ENCODE results near the gene SIDT2. TPM values are rescaled to one million over a fixed set of nuclear protein-coding genes. Genes with fewer than 3 reads are reported as not detected.

The SIDT2 gene
- total and polyA plus RNA-seq, 8 donors, result 15.1 to 310 (median 50.0) TPM

DNA sequence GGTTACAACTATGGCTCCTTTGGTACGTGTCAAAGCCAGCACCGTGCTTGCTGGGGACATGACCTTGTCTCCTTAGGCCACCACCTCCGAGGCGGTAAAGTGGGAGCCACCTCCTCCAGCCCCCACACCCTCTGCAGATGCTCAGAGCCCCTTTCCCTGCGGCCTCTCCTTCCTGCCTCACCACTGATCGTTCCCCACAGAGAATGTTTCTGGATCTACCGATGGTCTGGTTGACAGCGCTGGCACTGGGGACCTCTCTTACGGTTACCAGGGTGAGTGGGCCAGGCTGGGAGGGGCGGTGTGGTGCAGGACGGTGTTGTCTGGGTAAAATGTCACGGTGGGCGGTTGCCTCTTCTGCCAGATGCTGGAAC, 8.9 kb downstream of the SIDT2 start:
- WGBS, 5 donors, result 73 to 85% (median 77%) methylated on average over 13 of the region's 13 CpGs
- Histone ChIP-seq H3K27ac (peak overlapping the region in 4 of 5 donors; percentile 2 to 99 (median 78)), H3K4me1 (peaks cover 33 to 71% (median 52%) of the 10 kb centered on the region in 4 donors), H3K27me3 (no peaks in the 10 kb centered on the region), H3K4me3 (no peak overlapping the region), H3K9me3 (no peaks in the 10 kb centered on the region), H3K36me3 (peaks cover 63 to 94% (median 81%) of the 10 kb centered on the region in 4 donors)
- TF ChIP-seq EP300 (IDR thresholded peaks at IDR 0.05), result no peak
- TF ChIP-seq POLR2A (IDR thresholded peaks at IDR 0.05), result no peak
- TF ChIP-seq POLR2AphosphoS5 (IDR thresholded peaks at IDR 0.05), result no peak
- TF ChIP-seq CTCF (IDR thresholded peaks at IDR 0.05), result no peak
- DNase-seq, result peak in 1 of 2 donors; percentile 25
- intact Hi-C loops (cut with DNase I; ENCODE audit: low total_unique reads), result loop anchor here (5.0 kb wide), 1 partner anchor 40 kb away; no protein-coding TSS in a partner anchor

DNA sequence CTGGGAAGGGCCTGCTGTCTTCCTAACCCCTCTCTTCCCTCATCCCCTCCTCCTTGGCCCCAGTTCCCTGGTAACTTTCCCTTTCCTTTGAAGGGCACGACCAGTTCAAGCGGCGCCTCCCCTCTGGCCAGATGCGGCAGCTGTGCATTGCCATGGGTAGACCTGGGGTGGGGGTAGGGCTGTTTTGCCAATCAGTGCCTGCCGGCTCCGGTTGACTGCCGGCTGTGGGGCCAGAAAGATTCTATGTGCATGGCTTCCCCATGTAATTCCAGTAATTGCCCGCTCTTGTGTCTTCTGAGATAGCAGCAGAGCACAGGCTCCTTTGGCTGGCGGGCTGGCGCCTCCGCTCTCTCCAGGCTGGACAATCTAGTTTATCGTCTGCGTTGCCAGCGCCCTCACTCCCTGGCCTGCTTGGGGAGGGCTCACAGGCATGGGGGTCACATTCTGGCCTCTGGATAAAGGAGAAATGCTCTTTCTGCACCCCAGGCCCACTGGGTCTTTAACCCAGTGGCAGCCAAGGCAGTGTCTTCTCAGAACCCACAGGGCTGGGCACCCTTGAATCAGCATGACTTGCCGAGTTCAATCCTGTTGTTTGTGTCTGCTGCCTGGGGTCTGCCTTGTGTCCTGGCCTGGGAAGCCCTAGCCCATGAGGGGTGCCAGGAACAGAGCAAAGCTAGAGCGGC, 9.4 kb downstream of the SIDT2 start:
- peak; percentile 9 to 30 for DNase-seq
- WGBS, 5 donors, result 59 to 92% (median 67%) methylated on average over 16 of the region's 16 CpGs
- no peak overlapping the region for H3K4me3 ChIP-seq
- H3K36me3 ChIP-seq, result peaks cover 64 to 94% (median 81%) of the 10 kb centered on the region in 4 donors
- intact Hi-C loops (cut with DNase I; ENCODE audit: low total_unique reads), result loop anchor here (5.0 kb wide), 1 partner anchor 39 kb away; no protein-coding TSS in a partner anchor
- H3K27ac ChIP-seq, result peak overlapping the region in 3 of 5 donors; percentile 60 to 99 (median 96)
- TF ChIP-seq POLR2AphosphoS5 (IDR thresholded peaks at IDR 0.05) (no peak), POLR2A (IDR thresholded peaks at IDR 0.05) (no peak), EP300 (IDR thresholded peaks at IDR 0.05) (no peak), CTCF (IDR thresholded peaks at IDR 0.05) (no peak)
- peaks cover 31 to 71% (median 49%) of the 10 kb centered on the region in 4 donors for H3K4me1 ChIP-seq
- no peaks in the 10 kb centered on the region for H3K9me3 ChIP-seq
- no peaks in the 10 kb centered on the region for H3K27me3 ChIP-seq

GRCh38 chr11:117188620-117189081, 10.1 kb downstream of the SIDT2 start:
- intact Hi-C loops (cut with DNase I; ENCODE audit: low total_unique reads), result loop anchor here (5.0 kb wide), 1 partner anchor 39 kb away; no protein-coding TSS in a partner anchor
- Histone ChIP-seq H3K4me1 (peaks cover 25 to 69% (median 45%) of the 10 kb centered on the region in 4 donors), H3K27me3 (no peaks in the 10 kb centered on the region), H3K9me3 (no peaks in the 10 kb centered on the region), H3K27ac (peak overlapping the region in 2 of 5 donors; percentile 60 to 96), H3K4me3 (no peak overlapping the region), H3K36me3 (peaks cover 69 to 97% (median 82%) of the 10 kb centered on the region in 4 donors)
- peak in 1 of 2 donors; percentile 20 for DNase-seq
- 82 to 92% (median 89%) methylated on average over 18 to 20 of the region's 20 CpGs for WGBS, 5 donors
- TF ChIP-seq EP300 (IDR thresholded peaks at IDR 0.05) (no peak), CTCF (IDR thresholded peaks at IDR 0.05) (no peak), POLR2AphosphoS5 (IDR thresholded peaks at IDR 0.05) (no peak), POLR2A (IDR thresholded peaks at IDR 0.05) (no peak)

DNA sequence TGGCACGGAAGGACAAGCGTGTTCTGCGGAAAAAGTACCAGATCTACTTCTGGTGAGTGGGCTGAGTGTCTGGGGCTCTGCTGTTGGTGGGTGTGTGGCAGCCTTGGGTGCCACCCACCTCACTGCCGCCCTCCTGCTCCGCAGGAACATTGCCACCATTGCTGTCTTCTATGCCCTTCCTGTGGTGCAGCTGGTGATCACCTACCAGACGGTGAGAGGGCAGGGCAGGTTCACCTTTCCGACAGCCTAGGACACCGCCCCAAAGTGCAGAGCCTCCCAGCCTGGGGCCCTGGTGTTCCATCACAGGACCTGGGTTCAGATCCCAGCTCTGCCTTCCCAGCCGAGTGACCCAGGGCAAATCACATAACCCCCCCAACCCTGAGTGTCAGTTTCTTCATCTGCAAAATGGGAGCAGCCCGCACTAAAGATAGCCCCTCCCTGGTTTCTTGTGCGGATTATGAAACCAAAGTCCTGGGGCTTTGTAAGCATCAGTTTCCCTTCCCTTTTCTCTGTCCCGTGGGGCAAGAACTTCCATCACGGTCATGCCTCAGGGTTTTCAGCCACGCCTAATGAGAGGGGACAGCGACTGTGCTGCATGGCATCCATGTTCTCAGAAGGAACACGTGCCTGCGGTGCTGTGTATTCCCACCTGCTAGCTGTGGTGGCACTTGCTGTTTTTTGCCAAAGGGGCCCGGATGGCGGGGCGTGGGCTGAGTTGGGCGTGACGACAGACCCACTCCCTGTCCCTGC, 10.8 kb downstream of the SIDT2 start:
- Histone ChIP-seq H3K9me3 (no peaks in the 10 kb centered on the region), H3K27me3 (no peaks in the 10 kb centered on the region), H3K4me3 (no peak overlapping the region), H3K27ac (peak overlapping the region in 3 of 5 donors; percentile 32 to 60 (median 38)), H3K4me1 (peaks cover 18 to 68% (median 38%) of the 10 kb centered on the region in 4 donors), H3K36me3 (peaks cover 75 to 97% (median 84%) of the 10 kb centered on the region in 4 donors)
- TF ChIP-seq CTCF (IDR thresholded peaks at IDR 0.05) (no peak), EP300 (IDR thresholded peaks at IDR 0.05) (no peak), POLR2AphosphoS5 (IDR thresholded peaks at IDR 0.05) (no peak), POLR2A (IDR thresholded peaks at IDR 0.05) (no peak)
- WGBS, 5 donors, result 84 to 93% (median 86%) methylated on average over 16 to 22 of the region's 22 CpGs
- intact Hi-C loops (cut with DNase I; ENCODE audit: low total_unique reads), result loop anchor here (5.0 kb wide), 1 partner anchor 38 kb away; no protein-coding TSS in a partner anchor
- DNase-seq, result peak; percentile 24 to 44
